Calu3 (cell line): ENCODE results near the gene RNF112. TPM values are rescaled to one million over a fixed set of nuclear protein-coding genes. Genes with fewer than 3 reads are reported as not detected.

ENCODE experiments used
- BruUV-seq: library from RNA; stranded (reverse); fragments of 400-500 nt; replicated peaks from 2 replicates; lab custom pipeline; 2021; lab: Mats Ljungman, UMichigan
- CTCF ChIA-PET: fragments of 300-600 bp; sonication (Branson Sonifier 250); formaldehyde crosslinking; loops from one replicate; lab custom pipeline; 2022; ENCODE audit warnings: antibody characterized with exemption; lab: Charles Lee
- DNase-seq: peaks from one replicate; pipeline ENCODE4 v3.0.0; 2022
- H3K27ac Mint-ChIP-seq: one replicate; pipeline ENCODE4 v1.8.0; 2022; ENCODE audit warnings: mixed read lengths; ENCODE audit not compliant: unreplicated experiment
- H3K27me3 Mint-ChIP-seq: one replicate; pipeline ENCODE4 v1.8.0; 2022; ENCODE audit warnings: mixed read lengths; ENCODE audit not compliant: unreplicated experiment
- H3K36me3 Mint-ChIP-seq: one replicate; pipeline ENCODE4 v1.8.0; 2022; ENCODE audit warnings: mild to moderate bottlenecking, moderate library complexity, mixed read lengths; ENCODE audit not compliant: insufficient read depth, unreplicated experiment
- H3K4me1 Mint-ChIP-seq: one replicate; pipeline ENCODE4 v1.8.0; 2022; ENCODE audit warnings: mild to moderate bottlenecking, low read depth, mixed read lengths; ENCODE audit not compliant: unreplicated experiment
- H3K4me3 Mint-ChIP-seq: one replicate; pipeline ENCODE4 v1.8.0; 2022; ENCODE audit warnings: mild to moderate bottlenecking, low read depth, moderate library complexity, mixed read lengths; ENCODE audit not compliant: unreplicated experiment
- H3K9me3 Mint-ChIP-seq: one replicate; pipeline ENCODE4 v1.8.0; 2022; ENCODE audit warnings: low read depth, mixed read lengths; ENCODE audit not compliant: unreplicated experiment
- intact Hi-C: fragments of 100-400 bp; cut with micrococcal nuclease; formaldehyde crosslinking; loops from one replicate; pipeline ENCODE4 v1.10.0; 2022; ENCODE audit not compliant: unreplicated experiment
- total RNA-seq: library from RNA; stranded (reverse); gene quantifications from 2 replicates; pipeline ENCODE4 v1.2.3, GENCODE V29; 2022
- TF ChIP-seq, protein P1 (sequence below): fragments of 200-600 bp; IDR thresholded peaks from one replicate; pipeline ENCODE4 v1.8.0; 2022; ENCODE audit warnings: antibody characterized with exemption; ENCODE audit not compliant: unreplicated experiment

RNF112 gene
- total RNA-seq, 1 experiment from 2014 or later = 1.3 TPM

DNA sequence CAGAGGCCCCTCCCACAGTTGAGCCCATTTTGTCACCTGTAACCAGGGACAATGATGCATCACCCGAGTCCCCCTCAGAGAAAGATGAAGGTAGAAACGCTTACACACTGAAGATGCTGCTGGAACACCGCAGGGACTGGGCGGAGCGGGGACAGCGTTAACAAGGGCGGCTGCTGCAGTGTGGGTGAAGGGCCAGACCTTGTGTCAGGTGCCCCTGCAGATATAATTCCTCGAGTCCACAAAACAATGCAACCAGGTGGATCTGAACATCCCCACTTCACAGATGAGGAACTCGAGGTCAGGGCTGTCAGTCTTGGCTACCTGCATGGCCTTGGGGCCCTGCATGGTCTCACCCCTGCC lies 39.0 kb upstream of the RNF112 start:
- BruUV-seq = no TSS peak
- Mint-ChIP-seq H3K27me3 (no peaks in the 10 kb centered on the region), H3K4me3 (no peak overlapping the region), H3K4me1 (peaks cover 6% of the 10 kb centered on the region), H3K9me3 (no peaks in the 10 kb centered on the region), H3K27ac (no peak overlapping the region), H3K36me3 (peaks cover 11% of the 10 kb centered on the region)
- CTCF ChIA-PET = no interaction called here
- DNase-seq = no peak
- TF ChIP-seq, protein P1, sequence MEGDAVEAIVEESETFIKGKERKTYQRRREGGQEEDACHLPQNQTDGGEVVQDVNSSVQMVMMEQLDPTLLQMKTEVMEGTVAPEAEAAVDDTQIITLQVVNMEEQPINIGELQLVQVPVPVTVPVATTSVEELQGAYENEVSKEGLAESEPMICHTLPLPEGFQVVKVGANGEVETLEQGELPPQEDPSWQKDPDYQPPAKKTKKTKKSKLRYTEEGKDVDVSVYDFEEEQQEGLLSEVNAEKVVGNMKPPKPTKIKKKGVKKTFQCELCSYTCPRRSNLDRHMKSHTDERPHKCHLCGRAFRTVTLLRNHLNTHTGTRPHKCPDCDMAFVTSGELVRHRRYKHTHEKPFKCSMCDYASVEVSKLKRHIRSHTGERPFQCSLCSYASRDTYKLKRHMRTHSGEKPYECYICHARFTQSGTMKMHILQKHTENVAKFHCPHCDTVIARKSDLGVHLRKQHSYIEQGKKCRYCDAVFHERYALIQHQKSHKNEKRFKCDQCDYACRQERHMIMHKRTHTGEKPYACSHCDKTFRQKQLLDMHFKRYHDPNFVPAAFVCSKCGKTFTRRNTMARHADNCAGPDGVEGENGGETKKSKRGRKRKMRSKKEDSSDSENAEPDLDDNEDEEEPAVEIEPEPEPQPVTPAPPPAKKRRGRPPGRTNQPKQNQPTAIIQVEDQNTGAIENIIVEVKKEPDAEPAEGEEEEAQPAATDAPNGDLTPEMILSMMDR = no peak
- intact Hi-C loops = no loop called here

DNA sequence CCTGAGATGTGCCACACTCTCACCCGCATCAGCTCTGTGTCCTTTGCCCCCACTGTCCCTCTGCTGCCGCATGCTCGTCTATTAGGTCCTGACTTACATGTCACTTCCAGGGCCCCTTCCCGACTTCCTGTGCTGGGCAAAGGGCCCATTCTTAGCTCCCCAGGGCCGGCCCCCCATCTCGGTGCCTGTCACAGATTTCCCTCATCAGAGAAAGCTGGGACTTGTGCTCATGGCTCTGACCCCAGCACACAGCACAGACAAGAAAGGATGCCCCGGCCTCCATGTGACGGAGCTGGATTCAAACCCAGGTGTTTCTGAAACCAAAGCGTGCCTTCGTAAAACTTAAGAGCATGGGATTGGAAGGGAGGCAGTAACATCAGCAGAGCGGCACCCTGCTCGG lies 38.6 kb upstream of the RNF112 start:
- CTCF ChIA-PET = no interaction called here
- no peak for DNase-seq
- Mint-ChIP-seq H3K4me3 (no peak overlapping the region), H3K4me1 (peaks cover 6% of the 10 kb centered on the region), H3K36me3 (peaks cover 16% of the 10 kb centered on the region), H3K27ac (no peak overlapping the region), H3K9me3 (no peaks in the 10 kb centered on the region), H3K27me3 (no peaks in the 10 kb centered on the region)
- BruUV-seq = no TSS peak
- TF ChIP-seq, protein P1 = no peak
- intact Hi-C loops = no loop called here

DNA sequence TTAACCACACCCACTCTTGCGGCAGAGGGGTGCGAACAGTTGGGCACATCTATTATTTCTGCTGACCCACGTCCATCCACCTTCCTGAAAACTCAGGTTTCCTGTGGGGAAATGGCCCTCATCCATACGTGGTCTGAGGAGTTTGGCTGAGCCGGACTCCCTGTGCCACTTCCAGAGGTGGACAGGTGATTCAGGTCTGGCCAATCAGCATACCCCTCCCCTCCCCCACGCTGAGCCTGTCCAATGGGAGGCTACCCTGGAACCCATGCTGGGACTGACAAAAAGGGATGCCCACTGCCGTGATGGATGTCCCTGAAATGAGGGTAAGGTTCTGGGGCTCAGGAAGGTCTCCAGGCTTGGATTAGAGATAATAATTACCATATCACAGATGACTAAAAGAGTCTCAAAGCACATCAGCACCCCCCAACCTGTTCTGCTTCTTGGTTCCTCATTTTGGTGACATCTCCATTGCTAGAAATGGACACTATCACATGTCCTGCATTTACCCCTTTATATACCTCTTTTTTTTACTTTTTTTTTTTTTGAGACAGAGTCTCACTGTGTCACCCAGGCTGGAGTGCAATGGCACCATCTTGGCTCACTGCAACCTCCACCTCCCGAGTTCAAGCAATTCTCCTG lies 38.0 kb upstream of the RNF112 start:
- no peaks in the 10 kb centered on the region for H3K27me3 Mint-ChIP-seq
- H3K36me3 Mint-ChIP-seq = peaks cover 21% of the 10 kb centered on the region
- TF ChIP-seq, protein P1 = no peak
- no peak overlapping the region for H3K27ac Mint-ChIP-seq
- BruUV-seq = no TSS peak
- peaks cover 6% of the 10 kb centered on the region for H3K4me1 Mint-ChIP-seq
- no peak overlapping the region for H3K4me3 Mint-ChIP-seq
- intact Hi-C loops = no loop called here
- H3K9me3 Mint-ChIP-seq = no peaks in the 10 kb centered on the region
- DNase-seq = no peak
- CTCF ChIA-PET = no interaction called here

DNA sequence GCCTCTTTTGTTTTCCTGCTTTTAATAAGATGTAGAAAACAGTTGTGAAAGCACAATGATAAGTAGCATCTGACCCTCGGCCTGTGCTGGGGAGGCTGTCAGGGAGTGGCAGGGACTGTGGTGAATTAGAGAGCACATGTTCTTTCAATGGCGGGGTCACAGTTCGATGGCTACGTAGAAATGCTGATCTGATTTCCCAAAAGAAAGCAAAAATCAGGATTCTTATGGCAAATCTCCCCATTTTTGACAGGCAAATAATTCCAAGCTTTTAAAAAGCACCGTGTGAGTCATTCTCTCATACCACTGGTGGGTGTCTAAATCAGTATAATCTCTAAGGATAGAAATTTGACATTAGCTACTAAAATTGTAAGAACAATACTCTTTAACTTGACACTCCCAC lies 36.9 kb upstream of the RNF112 start:
- no peak for DNase-seq
- no peaks in the 10 kb centered on the region for H3K4me1 Mint-ChIP-seq
- BruUV-seq = no TSS peak
- intact Hi-C loops = no loop called here
- peaks cover 25% of the 10 kb centered on the region for H3K36me3 Mint-ChIP-seq
- CTCF ChIA-PET = no interaction called here
- TF ChIP-seq, protein P1 = no peak
- no peaks in the 10 kb centered on the region for H3K9me3 Mint-ChIP-seq
- no peaks in the 10 kb centered on the region for H3K27me3 Mint-ChIP-seq
- no peak overlapping the region for H3K4me3 Mint-ChIP-seq
- no peak overlapping the region for H3K27ac Mint-ChIP-seq
